GM19463 (cell line): Measurements from ENCODE around the gene ZNF285.
"Not testable (repeated sequence)": the region's sequence is repeated elsewhere in the genome, so short reads cannot be mapped to it uniquely, and the experiment has no call there.

Experiments used
- ATAC-seq: cut with Tn5 transposase; IDR thresholded peaks from one replicate; pipeline ENCODE4 v1.9.1; 2021; ENCODE audit warnings: mild to moderate bottlenecking, moderate library complexity; ENCODE audit not compliant: unreplicated experiment

The ZNF285 gene

GRCh38 chr19:44401139-44402115 is at the start of gene ZNF285:
TSS of gene ZNF285 (minus strand) at chr19:44401608. CDS start at chr19:44397213, 4,395 bp downstream.
- no peak for ATAC-seq

- ATAC-seq = no peak
These were observed 46.7 kb upstream of the ZNF285 start, which contains the start of gene ZNF229 for GRCh38 chr19:44447916-44448674. TSS of gene ZNF229 (minus strand) at chr19:44448472. CDS start at chr19:44442847, 5,625 bp downstream.

DNA sequence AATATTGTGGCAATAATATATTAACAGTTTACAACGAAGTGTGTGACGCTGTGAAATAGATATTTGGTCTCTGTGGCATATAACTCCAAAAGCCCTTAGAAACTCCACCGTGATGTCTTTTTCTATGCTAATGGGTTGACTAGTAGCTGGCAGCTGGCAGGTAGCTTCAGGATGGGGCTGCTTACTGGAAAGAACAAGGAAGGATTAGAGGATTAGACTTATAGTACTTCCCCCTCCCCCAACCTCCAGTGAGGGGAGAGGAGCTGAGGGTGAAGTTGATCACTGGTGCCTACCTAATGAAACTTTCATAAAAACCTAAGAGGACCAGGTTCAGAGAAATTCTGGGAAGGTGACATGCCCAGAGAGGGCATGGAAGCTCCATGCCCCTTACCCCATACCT is 37.0 kb upstream of the ZNF285 start:
- ATAC-seq = no peak

DNA sequence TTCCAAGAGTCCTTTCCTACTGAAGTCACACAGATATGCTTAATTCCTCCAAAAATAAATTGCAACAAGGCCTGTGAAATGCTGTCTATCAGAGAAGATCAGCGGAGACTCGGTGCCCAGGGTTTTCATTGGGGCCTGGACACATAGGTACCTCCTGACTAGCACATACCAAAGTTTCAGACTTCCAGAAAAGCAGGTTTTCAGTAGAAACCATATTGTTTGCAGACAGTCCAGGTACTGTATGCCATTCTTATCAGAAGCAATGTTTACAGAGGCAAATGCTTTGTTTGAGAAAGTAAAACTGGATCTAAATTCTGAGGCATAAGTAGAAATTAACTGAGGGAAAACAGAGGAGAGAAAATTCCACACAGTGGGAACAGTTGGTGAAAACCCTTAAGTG is 34.0 kb upstream of the ZNF285 start:
- no peak for ATAC-seq

DNA sequence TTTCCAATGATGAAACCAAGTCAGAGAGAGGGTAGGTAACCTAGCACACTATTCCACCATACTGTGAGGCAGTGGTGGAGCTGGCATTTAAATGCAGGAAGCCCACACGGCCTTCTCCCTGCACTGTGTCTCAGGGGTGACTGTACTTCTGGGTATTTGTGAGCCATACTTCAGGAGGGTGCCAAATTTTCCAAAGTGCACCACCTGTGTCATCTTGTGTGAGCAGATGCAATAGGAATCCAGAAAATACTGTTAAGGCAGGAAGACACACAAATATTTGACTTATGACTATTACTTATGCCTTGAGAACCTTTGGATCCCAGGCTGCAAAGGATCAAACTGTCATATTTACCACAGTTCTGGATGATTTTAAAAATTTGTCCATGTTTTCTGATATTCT is 29.5 kb upstream of the ZNF285 start:
- ATAC-seq = no peak

DNA sequence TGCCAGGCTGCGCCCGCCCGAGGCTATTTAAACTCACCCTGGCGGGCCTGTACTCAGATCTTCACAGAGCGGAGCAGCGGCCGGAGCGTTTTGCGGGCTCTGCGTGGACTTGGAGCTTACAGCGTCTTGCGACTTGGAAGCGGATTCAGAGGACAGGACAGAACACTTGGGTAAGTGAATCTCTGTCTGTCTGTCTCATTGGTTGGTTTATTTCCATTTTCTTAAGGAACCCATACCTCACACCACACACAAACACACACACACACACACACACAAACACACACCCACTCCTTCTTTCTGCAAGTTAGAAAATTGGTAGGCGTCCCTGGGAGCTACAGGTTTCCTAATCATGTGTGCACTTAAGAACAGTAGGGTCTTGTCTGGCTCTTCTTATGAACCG is 14.1 kb upstream of the ZNF285 start:
- not testable (repeated sequence) for ATAC-seq

GRCh38 chr19:44389268-44389667 is 12.1 kb downstream of the ZNF285 start:
- ATAC-seq = not testable (repeated sequence)

DNA sequence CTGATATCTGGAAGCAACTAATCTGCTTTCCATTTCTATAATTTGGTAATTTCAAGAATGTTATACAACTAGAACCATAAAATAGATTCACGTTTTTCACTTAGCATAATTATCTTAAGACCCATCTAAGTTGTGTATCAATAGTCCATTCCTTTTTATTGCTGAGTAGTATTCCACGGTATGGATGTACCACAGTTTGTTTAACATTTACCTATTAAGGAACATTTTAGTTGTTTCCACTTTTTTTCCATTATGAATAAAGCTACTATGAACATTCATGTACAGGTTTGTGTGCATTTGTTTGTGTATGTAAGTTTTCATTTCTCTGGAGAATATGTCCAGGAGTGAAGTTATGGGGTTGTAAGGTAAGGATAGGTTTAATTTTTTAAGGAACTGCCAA is 26.6 kb downstream of the ZNF285 start:
- no peak for ATAC-seq

DNA sequence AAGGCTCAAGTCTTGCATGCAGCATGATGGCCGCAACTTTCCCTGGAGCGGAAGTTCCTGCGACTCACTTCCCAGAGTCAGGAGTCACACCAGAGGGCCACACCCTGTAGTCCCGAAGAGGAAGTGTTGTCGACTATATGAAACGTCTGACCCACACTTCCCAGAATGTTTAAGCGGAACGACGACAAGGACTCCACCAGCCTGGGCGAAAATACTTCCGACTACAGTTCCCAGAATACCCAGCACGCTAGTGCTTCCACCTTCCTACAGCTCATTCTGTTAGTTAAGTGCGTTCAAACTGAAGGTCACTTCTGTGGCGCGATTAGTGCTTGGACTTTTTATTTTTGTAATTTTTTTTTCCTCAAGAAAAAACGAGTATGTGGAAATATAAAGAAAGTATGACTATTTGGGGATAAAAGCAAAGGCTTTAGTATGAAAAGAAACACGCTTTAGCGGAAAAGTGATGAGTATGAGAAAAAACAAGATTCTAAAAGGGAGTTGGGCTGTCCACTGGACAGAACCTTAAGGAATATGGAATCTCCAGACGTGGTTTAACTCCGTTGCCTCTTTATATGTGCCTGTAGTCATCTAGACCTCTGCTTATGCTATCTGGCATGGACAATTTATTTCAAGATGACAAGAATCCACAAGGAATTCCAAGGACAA is 29.5 kb downstream of the ZNF285 start:
- no peak for ATAC-seq

DNA sequence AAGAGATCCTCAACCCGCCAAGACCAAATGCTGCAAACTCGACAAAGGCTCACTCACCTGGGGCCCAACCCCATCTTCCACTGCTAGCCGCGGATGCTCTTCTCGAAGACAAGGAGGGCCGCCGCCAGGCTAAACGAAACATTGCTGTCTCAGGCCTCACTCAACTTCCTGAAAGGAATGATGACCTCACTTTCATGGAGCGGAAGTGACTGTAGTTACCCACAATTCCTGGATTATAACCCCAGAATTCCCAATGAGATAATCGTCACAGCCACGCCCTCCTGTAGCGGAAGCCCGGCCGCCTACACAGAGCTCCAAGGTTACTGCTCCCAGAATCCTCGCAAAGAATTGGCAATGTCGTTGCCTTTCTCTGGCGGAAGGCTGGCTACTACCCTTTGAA is 34.4 kb downstream of the ZNF285 start:
- no peak for ATAC-seq

DNA sequence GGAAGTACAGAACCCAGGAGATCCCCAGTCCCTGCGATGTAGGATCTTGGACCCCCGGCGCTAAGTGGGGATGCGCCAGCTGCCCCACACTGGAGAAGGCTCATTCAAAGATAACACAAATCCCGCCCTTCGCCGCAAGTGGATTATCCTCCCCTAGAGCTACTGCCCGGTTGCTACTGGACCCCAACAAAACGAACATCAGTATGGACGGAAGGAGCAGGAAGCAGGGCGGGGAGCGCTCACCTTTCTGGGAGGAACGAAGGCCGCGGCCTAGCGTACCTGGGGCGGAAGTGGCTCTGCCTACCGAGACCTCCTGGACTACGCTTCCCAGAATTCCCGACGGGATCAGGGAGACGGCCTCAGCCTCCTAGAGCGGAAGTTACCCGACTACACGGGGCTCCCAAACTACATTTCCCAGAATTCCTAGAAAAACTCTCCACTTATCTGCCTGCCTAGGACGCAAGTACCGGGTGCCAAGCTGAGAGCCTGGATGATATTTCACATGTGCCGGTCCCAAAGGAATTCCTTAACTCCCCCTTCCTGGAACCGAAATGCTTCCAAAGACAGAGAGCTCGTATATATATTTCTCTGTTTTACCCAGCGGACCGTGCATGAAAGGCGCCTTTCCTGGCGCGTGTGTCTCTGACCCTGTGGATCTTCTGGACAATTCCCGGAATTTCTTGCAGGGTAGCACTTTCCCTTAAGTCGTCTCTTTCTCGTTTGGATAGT is 44.9 kb downstream of the ZNF285 start, which contains the start of gene ZNF112:
ZNF112 (minus strand) TSS at position 298 of the 729 bp plus-strand sequence. CDS start 16,141 bp downstream, outside the sequence.
- no peak for ATAC-seq

GRCh38 chr19:44346556-44346955 is 54.9 kb downstream of the ZNF285 start:
- ATAC-seq = no peak

- ATAC-seq = no peak
These were observed 55.4 kb downstream of the ZNF285 start for GRCh38 chr19:44345959-44346358.

- ATAC-seq = no peak
These were observed 57.2 kb downstream of the ZNF285 start for GRCh38 chr19:44344255-44344654.

GRCh38 chr19:44341794-44342193 is 59.6 kb downstream of the ZNF285 start:
- ATAC-seq = no peak

GRCh38 chr19:44334639-44335038 is 66.8 kb downstream of the ZNF285 start:
- not testable (repeated sequence) for ATAC-seq
